Transverse colon (tissue), 4 donors: ENCODE measurements around the gene ERC2.

Source experiments
- CTCF ChIP-seq, 5 experiments: fragments of 200-600 bp in 3 of 5; fragments of 450-650 bp in 2 of 5; sonication (generic) in 3 of 5; IDR thresholded peaks; 1 replicate in 2 of 5; 2 replicates in 3 of 5; pipeline ENCODE4 v1.5.1; 2016 to 2017; ENCODE audit warnings: antibody characterized with exemption in 5 of 5, inconsistent platforms in 3 of 5, mild to moderate bottlenecking in 2 of 5, moderate library complexity in 1 of 5
- EP300 ChIP-seq: sonication (generic); formaldehyde crosslinking; IDR thresholded peaks from one replicate; pipeline ENCODE4 v1.6.1; 2017; ENCODE audit warnings: antibody characterized with exemption, low read depth
- POLR2AphosphoS5 ChIP-seq, 3 donors: sonication (generic); formaldehyde crosslinking; IDR thresholded peaks; one replicate each; pipeline ENCODE4 v1.6.1; 2016; ENCODE audit warnings: antibody characterized with exemption in 3 of 3

GRCh38 chr3:55894605-55895004, 573.7 kb downstream of the ERC2 start:
- no peak for TF ChIP-seq CTCF (IDR thresholded peaks at IDR 0.05)
- no peak for TF ChIP-seq EP300
- no peak for TF ChIP-seq POLR2AphosphoS5 (IDR thresholded peaks at IDR 0.05)
